HUES64 (cell line): ENCODE measurements around the gene RD3L.
A peak's percentile ranks its signal among the peaks of the same experiment; 100 is the strongest.
"Not testable (repeated sequence)": the region's sequence is repeated elsewhere in the genome, so short reads cannot be mapped to it uniquely, and the experiment has no call there.

Experiments used
- H3K27ac ChIP-seq: 2 replicates; pipeline ENCODE4 v1.7.0; 2013; ENCODE audit warnings: low read depth, low read length, inconsistent platforms
- H3K27me3 ChIP-seq: 2 replicates; pipeline ENCODE4 v1.6.1; 2013; ENCODE audit warnings: mild to moderate bottlenecking, low read length; ENCODE audit not compliant: insufficient read depth
- H3K36me3 ChIP-seq: 2 replicates; pipeline ENCODE4 v1.6.1; 2013; ENCODE audit warnings: mild to moderate bottlenecking, low read length; ENCODE audit not compliant: insufficient read depth
- H3K4me1 ChIP-seq: 2 replicates; pipeline ENCODE4 v1.6.1; 2013; ENCODE audit warnings: mild to moderate bottlenecking, low read length, moderate library complexity; ENCODE audit not compliant: insufficient read depth
- H3K4me3 ChIP-seq: 2 replicates; pipeline ENCODE4 v1.5.1; 2013; ENCODE audit warnings: mild to moderate bottlenecking, low read length, moderate library complexity
- H3K9ac ChIP-seq: 2 replicates; pipeline ENCODE4 v1.6.1; 2013; ENCODE audit warnings: mild to moderate bottlenecking, low read depth, low read length
- H3K9me3 ChIP-seq: 2 replicates; pipeline ENCODE4 v1.6.1; 2013; ENCODE audit warnings: low read depth, low read length; ENCODE audit not compliant: insufficient read depth
- WGBS: fragments of 150-250, 120-280 bp; methylation state at CpG from one replicate; pipeline ENCODE4 v1.1.7; 2013; ENCODE audit warnings: missing lambda C conversion rate; 5-methylcytosine and 5-hydroxymethylcytosine counted together

Gene RD3L

DNA sequence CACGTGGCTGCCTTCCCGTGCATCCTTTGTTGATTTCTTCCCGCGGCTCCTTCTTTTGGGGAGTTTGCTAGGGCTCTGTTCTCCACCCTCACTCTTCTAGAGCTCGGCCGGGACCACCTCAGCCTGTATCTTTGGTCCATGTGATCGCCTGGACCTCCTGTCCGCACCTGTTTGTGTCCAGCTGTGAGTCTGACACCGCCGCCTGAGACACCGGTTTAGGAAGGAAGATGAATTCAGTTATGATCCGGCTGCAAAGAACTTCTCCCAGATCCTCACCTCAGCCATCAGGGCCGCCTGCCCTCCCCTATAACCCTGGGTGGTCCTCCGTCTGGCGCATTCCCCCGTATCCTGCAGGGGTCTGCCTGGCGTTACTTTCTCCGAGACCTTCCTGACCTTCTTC lies 14.8 kb downstream of the RD3L start:
- no peak overlapping the region for H3K4me3 ChIP-seq
- H3K4me1 ChIP-seq = no peaks in the 10 kb centered on the region; the same call in 1 of the 2 replicates
- no peak overlapping the region for H3K27ac ChIP-seq
- H3K27me3 ChIP-seq = no peaks in the 10 kb centered on the region
- no peaks in the 10 kb centered on the region for H3K36me3 ChIP-seq
- no peak overlapping the region for H3K9ac ChIP-seq
- 90% methylated on average over 18 of the region's 18 CpGs for WGBS
- no peaks in the 10 kb centered on the region for H3K9me3 ChIP-seq

- H3K9ac ChIP-seq = no peak overlapping the region
Observed at GRCh38 chr14:103925316-103925715, 17.0 kb downstream of the RD3L start.

DNA sequence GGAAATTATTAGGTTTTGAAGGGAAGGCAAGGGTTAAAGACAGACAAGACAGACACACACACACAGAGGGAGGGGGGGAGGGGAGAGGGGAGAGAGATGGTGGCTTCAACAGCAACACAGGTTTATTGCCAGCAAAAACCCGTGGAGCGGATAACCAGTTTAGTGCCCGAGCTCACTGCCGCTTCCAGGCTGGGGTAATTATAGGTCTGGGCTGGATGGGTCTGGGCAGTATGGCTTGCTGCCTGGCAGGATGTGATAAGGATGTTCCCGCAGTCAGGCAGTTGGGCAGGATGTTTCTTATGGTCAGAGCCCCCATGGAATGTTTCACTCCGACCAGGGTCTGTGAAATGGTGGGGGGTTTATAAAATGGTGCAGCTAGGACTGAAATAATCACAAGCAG lies 18.5 kb downstream of the RD3L start:
- H3K9ac ChIP-seq = no peak overlapping the region
- no peaks in the 10 kb centered on the region; the same call in 1 of the 2 replicates for H3K4me1 ChIP-seq
- H3K4me3 ChIP-seq = no peak overlapping the region
- H3K27ac ChIP-seq = no peak overlapping the region
- H3K36me3 ChIP-seq = no peaks in the 10 kb centered on the region
- no peaks in the 10 kb centered on the region for H3K9me3 ChIP-seq
- WGBS = 76% methylated on average over 6 of the region's 6 CpGs
- no peaks in the 10 kb centered on the region for H3K27me3 ChIP-seq

More at GRCh38 chr14:103925316-103925715, 17.0 kb downstream of the RD3L start:
- H3K9me3 ChIP-seq = no peaks in the 10 kb centered on the region
- H3K36me3 ChIP-seq = no peaks in the 10 kb centered on the region
- WGBS = 90% methylated on average over 5 of the region's 5 CpGs
- H3K27me3 ChIP-seq = no peaks in the 10 kb centered on the region
- no peaks in the 10 kb centered on the region; the same call in 1 of the 2 replicates for H3K4me1 ChIP-seq
- H3K4me3 ChIP-seq = no peak overlapping the region
- H3K27ac ChIP-seq = no peak overlapping the region

GRCh38 chr14:103921855-103922200 lies 20.5 kb downstream of the RD3L start:
- not testable (repeated sequence) for H3K9me3 ChIP-seq, H3K9ac ChIP-seq, H3K27me3 ChIP-seq, H3K4me1 ChIP-seq, H3K27ac ChIP-seq
- Histone ChIP-seq H3K4me3 (peak overlapping the region; percentile 94), H3K36me3 (peaks cover 12% of the 10 kb centered on the region)
- 91% methylated on average over 12 of the region's 12 CpGs for WGBS

DNA sequence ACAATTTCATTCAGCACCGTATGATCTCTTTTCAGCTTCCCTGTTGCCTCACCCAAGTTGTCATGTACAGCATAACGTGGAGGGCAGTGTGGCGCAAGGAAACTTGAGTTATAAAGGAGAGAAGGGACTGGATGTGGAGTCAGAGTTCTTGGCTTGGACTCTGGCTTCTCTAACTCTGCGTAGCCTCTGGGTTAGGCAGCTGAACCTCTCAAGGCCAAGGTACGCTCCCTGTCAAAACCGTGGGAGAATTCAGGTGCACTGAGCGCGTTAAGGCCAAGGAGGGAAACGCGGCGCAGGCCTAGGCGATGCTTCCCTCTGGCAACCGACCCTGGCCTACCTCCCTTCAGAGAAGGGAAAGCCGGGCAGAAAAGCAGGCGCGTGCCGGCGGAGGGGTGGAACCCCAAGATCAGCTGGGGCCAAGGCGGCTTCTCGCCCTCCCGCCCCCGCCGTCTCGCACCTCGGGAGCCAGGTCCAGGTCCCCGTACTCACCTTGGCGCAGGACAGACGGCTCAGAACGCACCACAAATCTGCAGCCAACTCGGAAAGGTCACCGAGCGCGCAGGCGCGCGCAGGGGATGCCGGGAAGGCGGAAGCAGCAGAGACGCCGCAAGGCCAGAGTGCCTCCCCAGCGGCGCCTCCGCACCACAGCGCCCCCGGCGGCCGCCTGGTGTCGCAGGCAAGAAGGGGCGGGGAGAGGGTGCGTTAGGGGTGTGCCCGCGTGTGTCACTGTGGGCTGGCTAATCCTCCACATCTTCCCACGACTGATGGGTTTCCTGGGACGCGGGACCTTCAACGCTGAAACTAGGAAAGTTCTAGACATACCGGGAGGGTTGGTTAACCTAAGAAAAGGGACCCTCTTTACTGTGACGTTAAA lies 21.1 kb downstream of the RD3L start:
- Histone ChIP-seq H3K27ac (peak overlapping the region; percentile 51), H3K9me3 (no peaks in the 10 kb centered on the region), H3K9ac (peak overlapping the region; percentile 85), H3K4me1 (no peaks in the 10 kb centered on the region; the same call in 1 of the 2 replicates), H3K36me3 (peaks cover 13% of the 10 kb centered on the region), H3K4me3 (peak overlapping the region; percentile 94), H3K27me3 (no peaks in the 10 kb centered on the region)
- WGBS = 1% methylated on average over 58 of the region's 58 CpGs

DNA sequence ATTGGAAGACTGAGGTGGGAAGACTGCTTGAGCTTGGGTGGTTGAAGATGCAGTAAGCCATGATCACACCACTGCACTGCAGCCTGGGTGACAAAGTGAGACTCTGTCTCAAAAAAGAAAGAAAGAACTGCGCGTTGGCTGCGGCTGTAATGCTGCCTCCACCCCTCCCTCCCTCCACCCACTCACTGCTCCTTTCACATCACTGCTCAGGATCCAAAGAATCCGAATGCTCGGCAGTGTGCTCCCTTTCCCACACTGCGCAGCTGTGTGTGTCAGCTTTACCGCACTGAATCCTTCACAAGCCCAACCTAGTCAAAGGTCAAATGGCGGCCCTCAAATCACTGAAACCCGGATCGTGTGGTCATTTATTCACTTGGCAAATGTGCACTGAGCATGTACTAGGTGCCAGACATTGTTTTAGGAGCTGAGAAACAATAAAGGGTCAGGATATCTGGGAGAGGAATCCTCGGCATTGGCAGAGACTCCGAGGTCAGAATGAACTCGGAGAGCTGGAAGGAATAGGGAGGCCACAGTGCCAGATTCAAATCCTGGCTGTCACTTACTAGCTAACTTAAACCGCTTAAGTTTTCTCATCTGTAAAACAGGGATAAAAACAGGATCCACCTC lies 25.6 kb downstream of the RD3L start:
- H3K36me3 ChIP-seq = peaks cover 45% of the 10 kb centered on the region
- no peak overlapping the region for H3K9ac ChIP-seq
- H3K27me3 ChIP-seq = no peaks in the 10 kb centered on the region
- H3K4me1 ChIP-seq = no peaks in the 10 kb centered on the region
- no peaks in the 10 kb centered on the region for H3K9me3 ChIP-seq
- H3K4me3 ChIP-seq = no peak overlapping the region
- H3K27ac ChIP-seq = no peak overlapping the region
- WGBS = 95% methylated on average over 14 of the region's 14 CpGs

GRCh38 chr14:103915616-103916015 lies 26.7 kb downstream of the RD3L start:
- WGBS = 98% methylated on average over 6 of the region's 6 CpGs
- no peaks in the 10 kb centered on the region for H3K4me1 ChIP-seq
- H3K9ac ChIP-seq = no peak overlapping the region
- peaks cover 50% of the 10 kb centered on the region for H3K36me3 ChIP-seq
- H3K4me3 ChIP-seq = no peak overlapping the region
- no peaks in the 10 kb centered on the region for H3K9me3 ChIP-seq
- no peak overlapping the region for H3K27ac ChIP-seq
- H3K27me3 ChIP-seq = no peaks in the 10 kb centered on the region

DNA sequence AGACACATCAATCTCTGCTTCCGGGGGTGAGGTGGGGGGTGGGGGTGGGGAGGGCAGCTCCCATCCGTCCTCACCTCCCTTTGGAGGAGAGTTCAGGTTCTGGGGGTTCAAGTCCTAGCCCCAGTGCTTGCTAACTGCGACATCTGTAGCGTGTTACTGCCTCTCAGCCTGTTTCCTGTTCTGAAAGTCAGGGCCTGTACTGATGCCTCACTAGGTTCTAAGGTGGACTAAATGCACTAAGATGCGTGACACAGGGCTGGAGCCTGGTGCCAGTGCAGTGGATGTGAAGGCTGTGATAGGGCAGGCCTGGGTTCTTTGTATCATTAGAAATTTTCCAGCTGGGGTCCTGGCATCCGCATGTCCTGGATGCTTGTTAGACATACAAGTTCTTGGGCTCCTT lies 31.3 kb downstream of the RD3L start:
- Histone ChIP-seq H3K9ac (no peak overlapping the region), H3K4me1 (0 out of 2 replicates have a peak, but pooled peaks cover 5% of the 10 kb centered on the region), H3K4me3 (no peak overlapping the region), H3K27ac (no peak overlapping the region; the same call in 1 of the 2 replicates), H3K9me3 (no peaks in the 10 kb centered on the region), H3K36me3 (peaks cover 37% of the 10 kb centered on the region), H3K27me3 (no peaks in the 10 kb centered on the region)
- WGBS = 86% methylated on average over 6 of the region's 6 CpGs

GRCh38 chr14:103910262-103910935 lies 31.9 kb downstream of the RD3L start:
- Histone ChIP-seq H3K4me3 (peak overlapping the region; percentile 8), H3K36me3 (peaks cover 37% of the 10 kb centered on the region), H3K27me3 (no peaks in the 10 kb centered on the region), H3K9me3 (no peaks in the 10 kb centered on the region), H3K27ac (peak overlapping the region; percentile 23; the same call in 1 of the 2 replicates), H3K4me1 (0 out of 2 replicates have a peak, but pooled peaks cover 5% of the 10 kb centered on the region), H3K9ac (no peak overlapping the region)
- WGBS = 31% methylated on average over 20 of the region's 20 CpGs

- Histone ChIP-seq H3K27ac (no peak overlapping the region), H3K9ac (no peak overlapping the region), H3K36me3 (peaks cover 32% of the 10 kb centered on the region), H3K9me3 (no peaks in the 10 kb centered on the region), H3K4me3 (peak overlapping the region; percentile 8), H3K4me1 (0 out of 2 replicates have a peak, but pooled peaks cover 5% of the 10 kb centered on the region), H3K27me3 (no peaks in the 10 kb centered on the region)
- WGBS = 90% methylated on average over 26 of the region's 26 CpGs
Observed at GRCh38 chr14:103909531-103910261, 32.6 kb downstream of the RD3L start.
